KMS-11 (cell line): Measurements from ENCODE around the gene CNTN1.
"Not testable (repeated sequence)": the region's sequence is repeated elsewhere in the genome, so short reads cannot be mapped to it uniquely, and the experiment has no call there.

ENCODE experiments used
- H2AFZ ChIP-seq: fragments of 200-600 bp; sonication (generic); 2 replicates; pipeline ENCODE4 v1.6.1; 2016; ENCODE audit warnings: antibody characterized with exemption, mixed run types, low read depth
- H3K27ac ChIP-seq: fragments of 200-600 bp; sonication (generic); 2 replicates; pipeline ENCODE4 v1.6.1; 2016; ENCODE audit warnings: mild to moderate bottlenecking, mixed run types
- H3K27me3 ChIP-seq: fragments of 200-600 bp; sonication (generic); 2 replicates; pipeline ENCODE4 v1.6.1; 2017; ENCODE audit warnings: mild to moderate bottlenecking, low read depth, mixed run types, moderate library complexity; ENCODE audit not compliant: insufficient read depth
- H3K36me3 ChIP-seq: fragments of 200-600 bp; sonication (generic); 2 replicates; pipeline ENCODE4 v1.6.1; 2017; ENCODE audit warnings: mild to moderate bottlenecking, mixed run types; ENCODE audit not compliant: insufficient read depth
- H3K4me1 ChIP-seq: fragments of 200-600 bp; sonication (generic); 2 replicates; pipeline ENCODE4 v1.6.1; 2016; ENCODE audit warnings: mild to moderate bottlenecking, low read depth, mixed run types; ENCODE audit not compliant: poor library complexity, severe bottlenecking
- H3K4me2 ChIP-seq: fragments of 200-600 bp; sonication (generic); 2 replicates; pipeline ENCODE4 v1.7.0; 2016; ENCODE audit warnings: mild to moderate bottlenecking, mixed run types
- H3K4me3 ChIP-seq: fragments of 200-600 bp; sonication (generic); IDR thresholded peaks from 2 replicates; pipeline ENCODE4 v1.6.1; 2017; ENCODE audit warnings: low read depth, low read length, mixed read lengths; ENCODE audit not compliant: insufficient read depth
- H3K79me2 ChIP-seq: fragments of 200-600 bp; sonication (generic); 2 replicates; pipeline ENCODE4 v1.6.1; 2016; ENCODE audit warnings: low read depth, mixed run types; ENCODE audit not compliant: insufficient read depth
- H3K9ac ChIP-seq: fragments of 200-600 bp; sonication (generic); 2 replicates; pipeline ENCODE4 v1.6.1; 2016; ENCODE audit warnings: mild to moderate bottlenecking, mixed run types
- H4K20me1 ChIP-seq: fragments of 200-600 bp; sonication (generic); 2 replicates; pipeline ENCODE4 v1.6.1; 2016; ENCODE audit warnings: mild to moderate bottlenecking, mixed run types; ENCODE audit not compliant: insufficient read depth
- CTCF ChIP-seq: fragments of 200-600 bp; sonication (generic); conservative IDR thresholded peaks from 2 replicates; pipeline ENCODE4 v1.6.1; 2017; ENCODE audit warnings: low read depth, mild to moderate bottlenecking, antibody characterized with exemption, low read length, moderate library complexity, mixed read lengths

Gene CNTN1

GRCh38 chr12:40734276-40734675 lies 42.0 kb downstream of the CNTN1 start:
- H4K20me1 ChIP-seq, result no peaks in the 10 kb centered on the region
- H3K27ac ChIP-seq, result no peak overlapping the region
- TF ChIP-seq CTCF, result no peak
- H3K27me3 ChIP-seq, result no peaks in the 10 kb centered on the region
- H3K79me2 ChIP-seq, result no peaks in the 10 kb centered on the region
- no peak overlapping the region for H3K9ac ChIP-seq
- H3K4me3 ChIP-seq, result no peak overlapping the region
- no peak overlapping the region for H2AFZ ChIP-seq
- no peaks in the 10 kb centered on the region for H3K4me1 ChIP-seq
- H3K36me3 ChIP-seq, result no peaks in the 10 kb centered on the region
- no peak overlapping the region for H3K4me2 ChIP-seq

GRCh38 chr12:40735551-40736230 lies 43.5 kb downstream of the CNTN1 start:
- H3K4me1 ChIP-seq, result no peaks in the 10 kb centered on the region
- no peak overlapping the region for H3K4me3 ChIP-seq
- no peak overlapping the region for H2AFZ ChIP-seq
- no peaks in the 10 kb centered on the region for H3K27me3 ChIP-seq
- H3K79me2 ChIP-seq, result no peaks in the 10 kb centered on the region
- no peak overlapping the region for H3K27ac ChIP-seq
- no peaks in the 10 kb centered on the region for H3K36me3 ChIP-seq
- no peak for TF ChIP-seq CTCF
- no peak overlapping the region for H3K4me2 ChIP-seq
- H4K20me1 ChIP-seq, result no peaks in the 10 kb centered on the region
- no peak overlapping the region for H3K9ac ChIP-seq

- not testable (repeated sequence) for H3K27me3 ChIP-seq, H2AFZ ChIP-seq, H3K79me2 ChIP-seq, H3K9ac ChIP-seq, H3K4me1 ChIP-seq, H4K20me1 ChIP-seq, H3K4me3 ChIP-seq, H3K36me3 ChIP-seq, H3K27ac ChIP-seq, H3K4me2 ChIP-seq
Measured at GRCh38 chr12:40737416-40737815, 45.2 kb downstream of the CNTN1 start.

- Histone ChIP-seq H3K36me3 (no peaks in the 10 kb centered on the region), H3K27me3 (no peaks in the 10 kb centered on the region), H3K4me2 (no peak overlapping the region), H4K20me1 (no peaks in the 10 kb centered on the region), H3K9ac (no peak overlapping the region), H3K79me2 (no peaks in the 10 kb centered on the region), H3K4me1 (no peaks in the 10 kb centered on the region), H2AFZ (no peak overlapping the region), H3K4me3 (no peak overlapping the region), H3K27ac (no peak overlapping the region)
- TF ChIP-seq CTCF, result no peak
Measured at GRCh38 chr12:40738856-40739255, 46.6 kb downstream of the CNTN1 start.

GRCh38 chr12:40742041-40742440 lies 49.8 kb downstream of the CNTN1 start:
- no peaks in the 10 kb centered on the region for H3K4me1 ChIP-seq
- no peaks in the 10 kb centered on the region for H3K79me2 ChIP-seq
- no peak overlapping the region for H2AFZ ChIP-seq

More at GRCh38 chr12:40742041-40742440, 49.8 kb downstream of the CNTN1 start:
- no peak overlapping the region for H3K4me3 ChIP-seq
- no peaks in the 10 kb centered on the region for H4K20me1 ChIP-seq
- H3K27ac ChIP-seq, result no peak overlapping the region
- no peaks in the 10 kb centered on the region for H3K27me3 ChIP-seq
- no peak overlapping the region for H3K4me2 ChIP-seq
- no peak for TF ChIP-seq CTCF
- H3K9ac ChIP-seq, result no peak overlapping the region
- H3K36me3 ChIP-seq, result no peaks in the 10 kb centered on the region
